ENCODE measurements around the gene PHF21B. TPM values are rescaled to one million over a fixed set of nuclear protein-coding genes. Genes with fewer than 3 reads are reported as not detected.

PHF21B gene
- total RNA-seq, 1 donor from 2014 or later: not detected

- Histone ChIP-seq H3K27me3 (no peaks in the 10 kb centered on the region), H3K27ac (no peak overlapping the region), H3K4me3 (no peak overlapping the region), H3K9me3 (peaks cover 0 to 8% of the 10 kb centered on the region in 2 donors), H3K4me1 (no peaks in the 10 kb centered on the region), H3K36me3 (no peaks in the 10 kb centered on the region)
- intact Hi-C loops (cut with DNase I): no loop called here
- TF ChIP-seq CTCF (IDR thresholded peaks at IDR 0.05): no peak
- DNase-seq (ENCODE audit: low spot score in 2 of 2): no peak
These were observed 161.5 kb downstream of the PHF21B start for GRCh38 chr22:44848296-44848741.

GRCh38 chr22:44847892-44848291 is 161.9 kb downstream of the PHF21B start:
- DNase-seq (ENCODE audit: low spot score in 2 of 2): no peak
- no peak for TF ChIP-seq CTCF (IDR thresholded peaks at IDR 0.05)
- Histone ChIP-seq H3K27ac (no peak overlapping the region), H3K4me3 (no peak overlapping the region), H3K27me3 (no peaks in the 10 kb centered on the region), H3K36me3 (no peaks in the 10 kb centered on the region), H3K4me1 (no peaks in the 10 kb centered on the region), H3K9me3 (peaks cover 0 to 8% of the 10 kb centered on the region in 2 donors)
- intact Hi-C loops (cut with DNase I): no loop called here

- intact Hi-C loops (cut with DNase I): no loop called here
- Histone ChIP-seq H3K36me3 (no peaks in the 10 kb centered on the region), H3K4me3 (no peak overlapping the region), H3K27ac (no peak overlapping the region), H3K9me3 (peaks cover 0 to 8% of the 10 kb centered on the region in 2 donors), H3K4me1 (no peaks in the 10 kb centered on the region), H3K27me3 (no peaks in the 10 kb centered on the region)
- DNase-seq (ENCODE audit: low spot score in 2 of 2): no peak
- no peak for TF ChIP-seq CTCF (IDR thresholded peaks at IDR 0.05)
These were observed 162.4 kb downstream of the PHF21B start for GRCh38 chr22:44847380-44847779.

DNA sequence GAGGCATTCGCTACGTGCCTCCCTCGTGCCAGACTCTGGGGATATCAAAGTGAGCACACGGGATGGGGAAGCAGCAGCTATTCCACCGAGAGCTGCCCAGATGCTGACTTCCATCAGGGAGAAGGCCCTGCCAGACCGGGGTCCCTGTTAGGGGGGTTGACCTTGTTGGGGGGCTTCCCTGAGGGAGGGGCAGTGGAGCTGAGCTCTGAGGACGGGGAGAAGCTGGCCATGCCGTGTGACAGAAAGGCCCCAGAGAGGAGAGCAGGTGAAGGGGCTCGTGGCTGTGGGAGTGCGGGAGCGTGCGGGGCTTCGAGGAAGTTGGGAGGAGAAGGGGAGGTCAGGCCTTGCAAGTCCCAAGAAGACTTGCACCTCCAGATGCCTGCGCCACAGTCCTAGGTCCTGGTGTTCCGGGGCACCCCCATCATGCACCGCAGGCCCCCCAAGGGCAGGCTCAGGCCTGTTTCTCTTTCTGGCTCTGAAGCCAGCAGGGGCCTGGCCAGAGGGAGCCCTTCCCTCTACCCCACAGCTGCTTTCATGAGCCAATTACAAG is 163.0 kb downstream of the PHF21B start:
- no peaks in the 10 kb centered on the region for H3K27me3 ChIP-seq
- H3K9me3 ChIP-seq: peaks cover 0 to 8% of the 10 kb centered on the region in 2 donors
- no peak for DNase-seq (ENCODE audit: low spot score in 2 of 2)
- no peaks in the 10 kb centered on the region for H3K36me3 ChIP-seq
- no peak for TF ChIP-seq CTCF (IDR thresholded peaks at IDR 0.05)
- intact Hi-C loops (cut with DNase I): no loop called here
- H3K4me3 ChIP-seq: no peak overlapping the region
- H3K4me1 ChIP-seq: no peaks in the 10 kb centered on the region
- no peak overlapping the region for H3K27ac ChIP-seq

DNA sequence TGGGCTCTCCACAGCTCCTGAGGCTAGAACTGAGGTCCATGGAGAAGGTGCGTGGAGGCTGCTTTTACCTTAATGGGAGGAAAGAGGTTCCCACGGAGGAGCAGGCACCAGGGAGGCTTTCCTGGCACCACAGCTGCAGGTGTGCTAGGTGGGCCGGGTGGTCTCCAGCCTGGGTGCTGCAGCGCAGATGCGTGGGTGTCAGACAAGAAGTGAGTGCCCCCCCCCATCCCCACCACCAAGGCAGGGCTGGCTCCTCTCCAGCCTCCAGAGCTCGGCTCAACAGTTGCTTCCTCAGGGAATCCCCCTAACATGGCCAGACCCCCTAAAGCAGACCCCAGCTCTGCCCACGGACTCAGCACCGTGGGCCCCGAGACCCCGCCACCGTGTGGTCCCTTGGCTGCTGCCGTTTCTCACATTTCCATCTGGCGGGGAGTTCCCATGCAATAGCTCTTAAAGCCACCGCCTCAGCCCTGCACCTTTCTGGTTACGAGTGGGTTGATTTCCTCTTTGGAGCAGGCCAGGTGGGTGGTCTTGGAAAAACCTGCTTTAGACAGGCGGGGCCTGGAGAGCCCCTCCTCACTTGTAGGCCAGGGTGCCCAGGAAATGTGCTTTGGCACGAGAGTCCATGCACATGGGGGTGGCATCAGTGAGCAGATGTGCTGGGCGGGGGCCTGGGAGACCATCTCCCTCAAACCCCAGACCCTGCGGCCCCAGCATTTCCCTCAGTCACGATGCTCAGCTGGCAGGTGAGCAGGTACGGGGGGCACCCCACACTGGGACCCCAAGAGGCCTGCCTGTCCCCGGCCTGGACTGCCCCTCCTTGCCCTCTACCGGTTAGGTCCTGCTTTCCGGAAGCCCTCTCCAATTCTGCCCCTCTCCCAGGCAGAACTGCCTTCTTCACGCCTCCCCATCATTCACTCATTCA is 163.7 kb downstream of the PHF21B start:
- H3K9me3 ChIP-seq: peaks cover 0 to 8% of the 10 kb centered on the region in 2 donors
- no peak for TF ChIP-seq CTCF (IDR thresholded peaks at IDR 0.05)
- no peaks in the 10 kb centered on the region for H3K4me1 ChIP-seq
- no peak overlapping the region for H3K4me3 ChIP-seq
- no peaks in the 10 kb centered on the region for H3K36me3 ChIP-seq
- no peaks in the 10 kb centered on the region for H3K27me3 ChIP-seq
- intact Hi-C loops (cut with DNase I): no loop called here
- no peak for DNase-seq (ENCODE audit: low spot score in 2 of 2)
- H3K27ac ChIP-seq: no peak overlapping the region
